ENCODE results near the gene PLPP7. TPM values are rescaled to one million over a fixed set of nuclear protein-coding genes. Genes with fewer than 3 reads are reported as not detected.

Gene PLPP7
- total RNA-seq, 2 donors from 2014 or later: 2.1 to 3.6 TPM

GRCh38 chr9:131280660-131281059 is 8.9 kb upstream of the PLPP7 start:
- Histone ChIP-seq H3K4me1 (peaks cover 25% of the 10 kb centered on the region), H3K9me3 (no peaks in the 10 kb centered on the region), H3K27ac (no peak overlapping the region), H3K27me3 (peaks cover 0 to 6% of the 10 kb centered on the region in 2 donors), H3K36me3 (replicated peaks in 1 of 2; ENCODE audit: insufficient read depth in 1 of 2, low read depth in 2 of 2) (no peaks in the 10 kb centered on the region), H3K4me3 (no peak overlapping the region)
- intact Hi-C loops (cut with DNase I): no loop called here
- 68% methylated on average over 3 of the region's 3 CpGs; no CpG with 5 or more reads in 1 of the 2 donors for WGBS, 2 donors
- DNase-seq: no peak
- TF ChIP-seq CTCF (IDR thresholded peaks at IDR 0.05) (no peak), POLR2A (IDR thresholded peaks at IDR 0.05) (no peak)
- no peak for ATAC-seq

GRCh38 chr9:131281119-131281965 is 8.2 kb upstream of the PLPP7 start:
- no peak overlapping the region for H3K4me3 ChIP-seq
- H3K27me3 ChIP-seq: peaks cover 0 to 6% of the 10 kb centered on the region in 2 donors
- 72 to 78% methylated on average over 8 to 17 of the region's 17 CpGs for WGBS, 2 donors
- TF ChIP-seq CTCF (IDR thresholded peaks at IDR 0.05) (no peak), POLR2A (IDR thresholded peaks at IDR 0.05) (no peak)
- H3K9me3 ChIP-seq: no peaks in the 10 kb centered on the region
- intact Hi-C loops (cut with DNase I): no loop called here
- no peak overlapping the region for H3K27ac ChIP-seq
- H3K4me1 ChIP-seq: peaks cover 22% of the 10 kb centered on the region
- DNase-seq: no peak
- ATAC-seq: no peak
- no peaks in the 10 kb centered on the region for H3K36me3 ChIP-seq (replicated peaks in 1 of 2; ENCODE audit: insufficient read depth in 1 of 2, low read depth in 2 of 2)

GRCh38 chr9:131282175-131282574 is 7.3 kb upstream of the PLPP7 start:
- DNase-seq: no peak
- H3K36me3 ChIP-seq (replicated peaks in 1 of 2; ENCODE audit: insufficient read depth in 1 of 2, low read depth in 2 of 2): no peaks in the 10 kb centered on the region
- H3K4me3 ChIP-seq: no peak overlapping the region
- 67 to 68% methylated on average over 4 of the region's 4 CpGs for WGBS, 2 donors
- peaks cover 0 to 6% of the 10 kb centered on the region in 2 donors for H3K27me3 ChIP-seq
- TF ChIP-seq CTCF (IDR thresholded peaks at IDR 0.05) (no peak), POLR2A (IDR thresholded peaks at IDR 0.05) (no peak)
- ATAC-seq: no peak
- peaks cover 16% of the 10 kb centered on the region for H3K4me1 ChIP-seq
- no peaks in the 10 kb centered on the region for H3K9me3 ChIP-seq
- no peak overlapping the region for H3K27ac ChIP-seq
- intact Hi-C loops (cut with DNase I): no loop called here

- TF ChIP-seq POLR2A (IDR thresholded peaks at IDR 0.05): no peak
- TF ChIP-seq CTCF (IDR thresholded peaks at IDR 0.05): no peak
- WGBS, 2 donors: 5 to 18% methylated on average over 19 to 59 of the region's 61 CpGs
- Histone ChIP-seq H3K9me3 (no peaks in the 10 kb centered on the region), H3K4me1 (peaks cover 13% of the 10 kb centered on the region), H3K36me3 (replicated peaks in 1 of 2; ENCODE audit: insufficient read depth in 1 of 2, low read depth in 2 of 2) (no peaks in the 10 kb centered on the region), H3K4me3 (no peak overlapping the region), H3K27ac (no peak overlapping the region), H3K27me3 (peaks cover 0 to 6% of the 10 kb centered on the region in 2 donors)
- DNase-seq (no peak), ATAC-seq (no peak)
- intact Hi-C loops (cut with DNase I): no loop called here
Measured at GRCh38 chr9:131282688-131283422, 6.7 kb upstream of the PLPP7 start.
